HCT116 (cell line): ENCODE data around the gene PLEKHJ1.

Experiments used
- CTCF ChIP-seq, 3 experiments: fragments of 200-600 bp in 1 of 3; sonication (generic) in 1 of 3; IDR thresholded peaks in 2 of 3; conservative IDR thresholded peaks in 1 of 3; 2 replicates each; pipeline ENCODE4 v1.5.1; 2012 to 2017; ENCODE audit warnings: low read depth in 2 of 3, low read length in 2 of 3, antibody characterized with exemption in 1 of 3, borderline replicate concordance in 1 of 3, control low read depth in 1 of 3, mild to moderate bottlenecking in 1 of 3, mixed read lengths in 1 of 3, mixed run types in 1 of 3, moderate library complexity in 1 of 3; ENCODE audit not compliant: insufficient read depth in 1 of 3
- EZH2 ChIP-seq: fragments of 200-600 bp; sonication (generic); IDR thresholded peaks from 2 replicates; pipeline ENCODE4 v1.6.1; 2017; ENCODE audit warnings: antibody characterized with exemption, mixed run types
- ZFX ChIP-seq: fragments of 450-650 bp; IDR thresholded peaks from 2 replicates; pipeline ENCODE4 v1.6.1; 2017

GRCh38 chr19:2199215-2199614 lies 36.9 kb downstream of the PLEKHJ1 start:
- TF ChIP-seq EZH2 (no peak), CTCF (IDR thresholded peaks at IDR 0.05 in 2 of 3, conservative IDR thresholded peaks at IDR 0.05 in 1 of 3; ENCODE audit: borderline replicate concordance in 1 of 3, insufficient read depth in 1 of 3, low read depth in 2 of 3, low read length in 2 of 3) (peak in 2 of 3 experiments; percentile 36 to 38; a peak in 4 of 6 replicates), ZFX (no peak)
